HS-27A (cell line): ENCODE measurements around the gene FBXL13.
"Not testable (repeated sequence)": the region's sequence is repeated elsewhere in the genome, so short reads cannot be mapped to it uniquely, and the experiment has no call there.

ENCODE experiments used
- DNase-seq: peaks from one replicate; pipeline ENCODE4 v3.0.0-alpha.2; 2012; ENCODE audit warnings: low read depth, missing footprints

FBXL13 gene

DNA sequence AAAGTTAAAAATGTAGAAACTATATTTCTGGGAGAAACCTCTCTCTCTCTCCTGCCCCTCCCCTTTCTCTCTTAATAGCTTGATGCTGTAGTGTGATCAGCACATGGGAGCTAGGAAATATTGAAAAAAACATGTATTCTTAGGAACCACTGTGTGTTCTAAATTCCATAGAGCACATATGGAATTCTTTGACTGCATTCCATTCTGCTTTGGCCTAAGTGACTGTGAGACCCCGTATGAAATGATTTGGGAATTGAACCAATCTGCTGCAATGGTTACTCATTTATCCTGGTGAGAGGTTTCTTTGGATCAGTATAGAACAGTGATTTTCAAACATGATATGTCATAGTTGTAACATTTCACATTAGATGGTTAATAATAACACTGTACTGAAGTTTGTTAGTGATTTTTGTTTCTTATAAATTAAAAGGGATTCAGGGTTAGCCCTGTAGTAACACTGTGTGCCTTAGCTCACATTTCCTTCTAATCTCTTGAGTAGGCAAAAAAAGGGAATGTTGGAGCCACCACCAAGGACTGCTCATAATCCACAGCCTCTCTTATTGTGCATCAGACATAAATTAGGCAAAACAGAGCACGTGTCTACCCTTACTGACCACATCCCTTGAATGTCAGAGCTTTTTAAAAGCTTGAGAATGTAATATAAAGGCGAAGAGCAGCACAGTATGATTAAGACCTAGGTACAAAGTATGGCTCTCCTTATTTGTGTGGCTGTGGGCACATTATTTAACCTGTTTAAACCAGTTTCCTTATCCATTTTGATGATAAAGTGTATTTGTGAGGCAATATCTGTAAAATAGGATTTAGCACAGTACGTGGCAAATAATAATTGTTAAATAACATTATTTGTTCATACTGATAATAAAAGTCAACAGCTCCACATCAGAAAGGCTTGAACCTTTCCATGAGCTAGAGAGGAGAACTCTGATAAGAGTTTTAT is 256.7 kb downstream of the FBXL13 start:
- no peak for DNase-seq

- DNase-seq, result no peak
Observed at GRCh38 chr7:102814025-102814471, 260.5 kb downstream of the FBXL13 start.

DNA sequence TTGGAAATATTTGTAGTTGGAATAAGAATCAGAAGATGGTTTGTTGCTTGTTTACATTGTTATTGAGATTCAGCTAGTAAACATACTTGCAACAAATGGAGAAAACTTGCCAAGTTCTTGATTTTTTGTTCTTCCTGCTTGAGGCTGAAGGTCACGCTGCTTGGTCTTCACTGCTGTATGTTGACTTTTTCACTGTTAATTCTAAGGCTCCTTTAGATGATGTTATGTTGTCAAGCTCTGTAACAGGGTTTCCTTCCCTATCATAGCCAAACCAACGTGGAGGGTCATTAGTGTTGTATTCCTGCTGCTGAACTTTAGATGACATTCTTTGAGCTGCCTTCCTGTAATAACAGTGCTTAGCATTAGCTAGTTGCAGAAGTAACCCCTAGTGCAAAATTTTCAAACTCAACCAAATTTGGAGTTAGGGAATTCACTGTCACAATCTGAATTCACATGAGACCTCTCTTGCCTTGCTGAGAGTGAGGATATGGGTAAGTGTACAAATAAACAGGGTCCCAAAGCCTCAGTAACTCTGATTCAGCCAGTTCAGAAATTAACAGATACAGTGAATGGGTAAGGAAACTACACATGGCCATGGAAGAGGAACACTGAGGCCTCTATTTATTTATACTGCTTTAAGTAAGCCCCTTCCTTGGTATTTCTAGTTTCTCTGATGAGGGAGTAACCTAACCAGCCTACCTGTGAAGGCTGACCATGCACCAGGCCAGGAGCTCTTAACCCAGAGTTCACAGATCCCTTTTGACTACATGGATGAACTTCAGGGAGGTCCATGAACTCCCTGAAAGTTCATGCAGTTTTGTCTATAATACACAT is 261.2 kb downstream of the FBXL13 start:
- DNase-seq, result no peak

DNA sequence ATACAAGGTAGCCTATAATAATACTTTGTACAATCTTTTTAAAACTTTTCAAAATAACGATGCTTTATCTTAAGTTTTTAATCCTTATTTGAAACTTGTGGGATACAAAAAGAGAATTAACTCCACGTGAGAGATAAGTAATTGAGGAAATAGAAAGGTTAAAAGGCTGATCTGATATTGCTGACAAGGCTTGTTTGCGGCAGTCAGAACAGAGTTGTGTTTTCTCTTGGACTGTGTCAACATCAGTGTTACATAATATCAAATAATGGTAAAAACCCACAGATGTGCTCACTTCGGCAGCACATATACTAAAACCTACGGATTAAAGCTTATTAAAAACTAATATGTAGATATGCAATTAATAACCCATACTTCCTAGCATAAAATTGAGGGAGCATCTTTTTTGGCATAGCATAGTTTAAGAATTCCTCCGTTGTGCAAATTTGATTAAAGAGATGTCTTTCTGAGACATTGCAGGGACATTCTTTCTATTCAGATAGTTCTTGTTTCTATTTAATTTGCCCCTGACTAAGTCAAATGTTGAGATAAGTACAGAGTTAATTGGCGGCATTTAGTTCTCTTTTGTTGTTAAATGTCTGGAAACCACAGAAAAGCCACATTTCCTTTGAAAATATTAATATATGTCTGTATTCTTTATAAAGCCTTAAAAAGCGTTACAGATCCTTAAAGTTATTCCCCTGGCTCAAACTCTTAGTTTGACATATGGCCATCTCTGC is 262.5 kb downstream of the FBXL13 start:
- DNase-seq, result no peak

DNA sequence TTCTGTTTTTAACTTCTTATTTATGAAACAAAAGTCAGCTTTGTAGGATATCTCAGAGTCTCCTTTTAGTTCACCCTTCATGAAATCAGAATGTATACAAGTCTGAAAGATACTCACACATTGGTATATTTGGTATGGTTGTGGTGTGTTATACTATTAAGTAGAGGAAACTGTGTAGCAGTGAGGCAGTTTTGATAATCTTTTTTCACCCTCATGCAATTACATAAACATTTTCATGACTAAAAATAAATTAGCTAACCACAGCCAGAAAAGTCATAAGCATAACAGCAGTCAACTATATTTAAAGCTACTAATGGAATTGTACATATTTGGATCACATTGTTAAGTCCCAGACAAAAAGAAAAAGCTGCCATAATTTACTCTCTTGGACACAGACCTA is 263.7 kb downstream of the FBXL13 start:
- DNase-seq, result no peak

DNA sequence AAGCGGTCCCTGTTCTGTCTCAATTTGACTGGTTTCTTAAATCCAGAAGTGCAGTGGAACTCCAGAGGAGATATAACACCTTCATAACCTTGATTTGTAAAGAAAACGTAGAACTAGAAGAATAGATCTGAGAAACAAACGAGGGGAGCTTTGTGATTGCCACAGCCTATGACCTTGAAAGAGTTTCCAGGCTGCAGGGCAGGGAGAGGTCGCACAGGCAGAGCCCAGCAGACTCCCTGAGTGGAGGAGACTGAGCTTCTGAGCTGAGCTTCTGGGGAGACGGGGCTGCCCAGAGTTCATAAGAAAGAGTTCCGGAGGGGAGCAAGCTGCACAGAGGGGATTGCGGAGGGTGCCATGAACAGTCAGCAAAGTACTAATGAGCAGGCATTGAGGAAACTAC is 268.0 kb downstream of the FBXL13 start:
- no peak for DNase-seq

DNA sequence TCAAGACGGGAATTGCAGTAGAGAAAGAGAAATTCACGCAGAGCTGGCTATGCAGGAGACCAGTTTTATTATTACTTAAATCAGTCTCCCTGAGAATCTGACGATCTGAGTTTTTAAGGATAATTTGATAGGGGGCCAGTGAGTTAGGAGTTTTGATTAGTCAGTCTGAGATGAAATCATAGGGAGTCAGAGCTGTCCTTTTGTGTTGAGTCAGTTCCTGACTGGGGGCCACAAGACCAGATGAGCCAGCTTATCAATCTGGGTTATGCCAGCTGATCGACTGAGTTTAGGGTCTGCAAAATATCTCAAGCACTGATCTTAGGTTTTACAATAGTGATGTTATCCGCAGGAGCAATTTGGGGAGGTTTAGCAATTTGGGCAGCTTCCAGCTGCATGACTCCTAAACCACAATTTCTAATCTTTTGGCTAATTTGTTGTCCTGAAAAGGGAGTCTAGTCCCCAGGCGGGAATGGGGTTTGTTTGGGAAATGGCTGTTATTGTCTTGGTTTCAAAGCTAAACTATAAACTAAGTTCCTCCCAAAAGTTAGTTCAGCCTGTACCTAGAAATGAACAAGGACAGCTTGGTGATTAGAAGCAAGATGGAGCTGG is 278.5 kb downstream of the FBXL13 start:
- DNase-seq, result not testable (repeated sequence)

GRCh38 chr7:102794567-102794966 is 280.0 kb downstream of the FBXL13 start:
- not testable (repeated sequence) for DNase-seq

- not testable (repeated sequence) for DNase-seq
Observed at GRCh38 chr7:102791831-102792230, 282.8 kb downstream of the FBXL13 start.

- not testable (repeated sequence) for DNase-seq
Observed at GRCh38 chr7:102791367-102791766, 283.2 kb downstream of the FBXL13 start.

DNA sequence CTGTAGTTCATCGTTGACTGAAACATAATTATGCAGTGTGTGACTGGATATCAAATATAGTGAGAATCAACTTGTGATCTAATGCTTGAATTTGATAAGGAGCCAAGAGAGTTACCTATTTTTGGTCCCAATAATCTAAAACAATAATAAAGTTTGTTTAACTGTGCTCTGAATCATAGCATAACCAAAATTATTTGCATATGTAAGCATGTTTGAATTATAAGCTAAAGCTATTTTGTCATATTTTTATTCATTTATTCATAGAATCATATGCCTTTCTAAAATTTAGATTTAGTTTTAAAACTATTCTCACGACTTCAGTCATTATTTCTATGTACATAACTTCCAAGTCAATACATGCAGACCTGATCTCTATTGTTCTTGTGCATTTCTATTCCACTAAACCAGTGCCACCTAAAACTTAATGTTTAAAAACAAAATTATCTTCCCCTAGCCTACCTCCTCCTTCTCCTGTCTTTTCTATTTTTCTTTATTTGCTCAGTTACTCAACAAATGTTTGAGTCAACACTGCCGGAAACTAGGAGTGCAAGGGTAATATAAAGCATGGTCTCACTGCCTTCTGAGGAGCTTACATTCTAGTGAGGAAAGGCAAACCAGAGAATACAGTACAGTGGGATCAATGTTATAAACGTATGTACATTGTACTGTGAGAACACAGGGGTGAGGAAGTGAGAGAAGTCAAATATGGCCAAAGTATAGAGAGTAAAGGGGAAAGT is 284.1 kb downstream of the FBXL13 start:
- not testable (repeated sequence) for DNase-seq

DNA sequence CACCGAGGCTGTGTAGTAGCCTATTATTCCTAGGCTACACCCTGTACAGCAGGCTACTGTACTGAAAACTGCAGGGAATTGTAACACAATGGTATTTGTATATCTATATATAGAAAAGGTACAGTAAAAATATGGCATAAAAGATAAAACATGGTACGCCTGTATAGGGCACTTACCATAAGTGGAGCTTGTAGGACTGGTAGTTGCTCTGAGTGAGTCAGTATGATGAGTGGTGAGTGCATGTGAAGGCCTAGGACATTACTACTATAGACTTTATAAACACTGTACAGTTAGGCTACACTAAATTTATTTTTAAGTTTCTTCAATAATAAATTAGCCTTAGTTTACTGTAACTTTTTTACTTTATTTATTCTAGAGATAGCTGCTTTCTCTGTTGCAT is 285.8 kb downstream of the FBXL13 start:
- not testable (repeated sequence) for DNase-seq

DNA sequence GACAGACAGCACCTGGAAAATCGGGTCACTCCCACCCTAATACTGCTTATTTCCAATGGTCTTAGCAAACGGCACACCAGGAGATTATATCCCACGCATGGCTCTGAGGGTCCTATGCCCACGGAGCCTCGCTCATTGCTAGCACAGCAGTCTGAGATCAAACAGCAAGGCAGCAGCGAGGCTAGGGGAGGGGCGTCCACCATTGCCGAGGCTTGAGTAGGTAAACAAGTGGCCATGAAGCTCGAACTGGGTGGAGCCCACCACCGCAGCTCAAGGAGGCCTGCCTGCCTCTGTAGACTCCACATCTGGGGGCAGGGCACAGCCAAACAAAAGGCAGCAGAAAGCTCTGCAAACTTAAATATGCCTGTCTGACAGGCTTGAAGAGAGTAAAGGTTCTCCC is 293.7 kb downstream of the FBXL13 start:
- not testable (repeated sequence) for DNase-seq

DNA sequence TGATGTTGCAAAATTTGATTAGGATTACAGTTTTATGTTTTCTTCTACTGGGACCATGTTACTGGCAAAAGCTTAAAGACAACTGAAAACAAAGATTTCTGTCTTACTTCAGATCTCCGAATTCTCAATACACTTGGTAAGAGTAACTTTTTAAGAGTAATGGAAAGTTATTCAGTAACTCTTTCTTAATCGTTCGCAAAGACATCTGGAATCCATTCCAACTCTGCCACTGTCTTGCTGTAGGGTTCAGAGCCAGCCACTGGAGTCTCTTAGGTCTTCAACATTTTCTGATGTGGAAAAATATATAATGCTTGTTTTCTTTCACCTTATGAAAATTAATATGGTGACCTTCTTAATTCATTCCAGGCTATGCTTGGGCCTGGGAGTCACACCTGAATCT is 295.9 kb downstream of the FBXL13 start:
- not testable (repeated sequence) for DNase-seq

DNA sequence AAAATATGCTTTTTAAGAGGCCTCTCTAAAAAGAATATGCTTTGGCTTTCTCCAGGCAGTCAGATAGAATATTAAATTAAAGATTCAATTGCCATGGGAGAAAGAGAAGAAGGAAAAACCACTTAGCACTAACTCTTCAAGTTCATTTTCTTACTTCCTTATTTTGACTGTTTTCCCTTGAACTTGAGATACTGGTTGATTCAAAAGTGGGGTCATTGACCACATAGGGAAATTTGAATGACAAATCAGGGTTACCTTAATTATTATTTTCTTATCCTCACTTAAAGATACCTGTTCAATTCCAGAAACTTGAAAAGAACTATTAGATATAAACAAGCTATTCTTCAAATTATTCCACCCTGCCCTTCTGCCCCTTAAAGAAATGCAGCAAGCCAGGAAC is 298.4 kb downstream of the FBXL13 start:
- DNase-seq, result not testable (repeated sequence)

- not testable (repeated sequence) for DNase-seq
Observed at GRCh38 chr7:102770467-102770866, 304.1 kb downstream of the FBXL13 start.

DNA sequence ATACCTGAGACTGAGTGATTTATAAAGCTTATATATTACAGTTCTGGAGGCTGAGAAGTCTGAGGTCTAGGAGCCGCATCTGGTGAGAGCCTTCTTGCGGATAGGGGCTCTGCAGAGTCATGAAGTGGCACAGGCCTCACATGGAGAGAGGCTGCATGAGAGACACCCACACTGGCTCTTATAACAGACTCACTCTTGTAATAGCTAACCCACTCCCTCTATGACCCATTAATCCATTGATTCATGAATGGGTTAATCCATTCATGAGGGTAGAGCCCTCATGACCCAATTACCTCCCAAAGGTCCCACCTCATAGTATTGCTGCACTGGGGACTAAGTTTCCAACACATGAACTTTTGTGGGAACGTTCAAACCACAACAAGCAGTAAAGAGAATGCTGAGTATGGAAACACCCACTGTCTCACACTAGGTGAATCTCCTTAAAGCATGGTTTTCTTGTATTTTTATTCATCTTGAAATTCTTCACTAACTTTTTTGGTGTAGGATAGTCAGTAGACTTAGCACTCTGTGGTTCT is 304.9 kb downstream of the FBXL13 start:
- DNase-seq, result not testable (repeated sequence)

GRCh38 chr7:102763295-102763905 is 311.2 kb downstream of the FBXL13 start:
- not testable (repeated sequence) for DNase-seq
